ENCODE measurements around the gene WDFY4.

Gene WDFY4

DNA sequence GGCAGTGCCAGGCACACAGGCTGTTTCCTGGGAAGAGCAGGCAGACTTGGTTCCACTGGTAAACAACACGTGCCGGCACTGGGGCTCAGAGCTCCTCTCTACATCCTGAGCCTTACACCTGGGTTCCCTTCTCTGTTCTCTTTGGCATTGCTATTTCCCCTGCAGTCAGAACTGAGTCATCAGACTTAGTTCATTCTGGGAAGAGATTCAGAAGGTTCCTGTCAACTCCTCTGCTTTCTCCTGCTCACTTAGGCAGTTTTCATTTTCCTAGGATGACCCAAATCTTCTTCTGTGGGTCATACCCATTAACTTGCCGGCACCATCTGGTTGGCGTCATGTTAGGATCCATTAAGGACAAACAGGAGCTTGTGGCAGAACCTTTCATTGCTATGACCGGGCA lies 288.4 kb downstream of the WDFY4 start:
- no peaks in the 10 kb centered on the region for H3K9me3 ChIP-seq (ENCODE audit: insufficient read depth, low read depth, low read length)
- no peaks in the 10 kb centered on the region for H3K27me3 ChIP-seq (ENCODE audit: insufficient read depth, low read length, poor library complexity, severe bottlenecking)
- H3K9ac ChIP-seq (ENCODE audit: low read depth, low read length, poor library complexity, severe bottlenecking), result no peak overlapping the region
- peaks cover 4% of the 10 kb centered on the region for H3K4me1 ChIP-seq (ENCODE audit: insufficient read depth, low read length, poor library complexity, severe bottlenecking)
- no peak overlapping the region for H3K4me3 ChIP-seq (ENCODE audit: low read length, poor library complexity, severe bottlenecking)
- no peaks in the 10 kb centered on the region for H3K36me3 ChIP-seq (ENCODE audit: insufficient read depth, low read length)
- H3F3A ChIP-seq (ENCODE audit: low read depth), result no peaks in the 10 kb centered on the region
- no peak overlapping the region for H3K4me2 ChIP-seq (ENCODE audit: low read depth, low read length, poor library complexity, severe bottlenecking)
- no peak overlapping the region for H2AFZ ChIP-seq (ENCODE audit: low read length)
- TF ChIP-seq, protein P1, sequence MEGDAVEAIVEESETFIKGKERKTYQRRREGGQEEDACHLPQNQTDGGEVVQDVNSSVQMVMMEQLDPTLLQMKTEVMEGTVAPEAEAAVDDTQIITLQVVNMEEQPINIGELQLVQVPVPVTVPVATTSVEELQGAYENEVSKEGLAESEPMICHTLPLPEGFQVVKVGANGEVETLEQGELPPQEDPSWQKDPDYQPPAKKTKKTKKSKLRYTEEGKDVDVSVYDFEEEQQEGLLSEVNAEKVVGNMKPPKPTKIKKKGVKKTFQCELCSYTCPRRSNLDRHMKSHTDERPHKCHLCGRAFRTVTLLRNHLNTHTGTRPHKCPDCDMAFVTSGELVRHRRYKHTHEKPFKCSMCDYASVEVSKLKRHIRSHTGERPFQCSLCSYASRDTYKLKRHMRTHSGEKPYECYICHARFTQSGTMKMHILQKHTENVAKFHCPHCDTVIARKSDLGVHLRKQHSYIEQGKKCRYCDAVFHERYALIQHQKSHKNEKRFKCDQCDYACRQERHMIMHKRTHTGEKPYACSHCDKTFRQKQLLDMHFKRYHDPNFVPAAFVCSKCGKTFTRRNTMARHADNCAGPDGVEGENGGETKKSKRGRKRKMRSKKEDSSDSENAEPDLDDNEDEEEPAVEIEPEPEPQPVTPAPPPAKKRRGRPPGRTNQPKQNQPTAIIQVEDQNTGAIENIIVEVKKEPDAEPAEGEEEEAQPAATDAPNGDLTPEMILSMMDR (conservative IDR thresholded peaks at IDR 0.05; ENCODE audit: low read length), result no peak
- TF ChIP-seq EZH2phosphoT487 (IDR thresholded peaks at IDR 0.05; ENCODE audit: borderline replicate concordance), result no peak
- H3K79me2 ChIP-seq (ENCODE audit: insufficient read depth, low read length), result no peaks in the 10 kb centered on the region
- H3K9me2 ChIP-seq (replicated peaks; ENCODE audit: low read depth, low read length), result no peaks in the 10 kb centered on the region
- no peaks in the 10 kb centered on the region for H4K20me1 ChIP-seq (ENCODE audit: insufficient read depth, low read length, poor library complexity, severe bottlenecking)

DNA sequence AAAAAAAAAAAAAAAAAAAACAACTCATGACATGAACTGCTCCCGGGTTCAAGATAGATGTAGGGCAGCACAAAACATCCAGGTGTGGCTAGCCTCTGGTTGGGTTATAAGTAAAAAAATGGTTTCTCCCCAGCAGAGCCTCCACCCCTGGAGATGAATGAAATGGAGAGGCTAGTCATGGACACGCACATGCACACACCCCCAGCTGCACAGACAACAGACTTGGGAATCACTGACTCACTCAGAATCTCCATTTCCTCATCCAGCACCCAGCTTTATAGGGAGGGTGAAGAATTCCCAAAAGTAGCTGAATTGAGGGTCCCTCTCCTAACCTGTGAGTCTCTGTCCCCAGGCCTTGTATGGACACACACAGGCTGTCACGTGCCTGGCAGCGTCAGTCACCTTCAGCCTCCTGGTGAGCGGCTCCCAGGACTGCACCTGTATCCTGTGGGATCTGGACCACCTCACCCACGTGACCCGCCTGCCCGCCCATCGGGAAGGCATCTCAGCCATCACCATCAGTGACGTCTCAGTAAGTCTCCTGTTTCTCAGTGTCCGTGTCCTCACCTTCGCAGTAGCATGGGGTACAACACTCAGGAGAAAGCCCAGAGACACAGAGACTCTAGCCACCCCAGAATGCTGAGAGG lies 290.0 kb downstream of the WDFY4 start:
- Histone ChIP-seq H3K36me3 (ENCODE audit: insufficient read depth, low read length) (no peaks in the 10 kb centered on the region), H3K4me1 (ENCODE audit: insufficient read depth, low read length, poor library complexity, severe bottlenecking) (peaks cover 4% of the 10 kb centered on the region), H2AFZ (ENCODE audit: low read length) (no peak overlapping the region), H3K27me3 (ENCODE audit: insufficient read depth, low read length, poor library complexity, severe bottlenecking) (no peaks in the 10 kb centered on the region), H4K20me1 (ENCODE audit: insufficient read depth, low read length, poor library complexity, severe bottlenecking) (no peaks in the 10 kb centered on the region), H3K9ac (ENCODE audit: low read depth, low read length, poor library complexity, severe bottlenecking) (no peak overlapping the region), H3K9me2 (replicated peaks; ENCODE audit: low read depth, low read length) (no peaks in the 10 kb centered on the region), H3F3A (ENCODE audit: low read depth) (no peaks in the 10 kb centered on the region), H3K9me3 (ENCODE audit: insufficient read depth, low read depth, low read length) (no peaks in the 10 kb centered on the region), H3K4me2 (ENCODE audit: low read depth, low read length, poor library complexity, severe bottlenecking) (no peak overlapping the region), H3K79me2 (ENCODE audit: insufficient read depth, low read length) (no peaks in the 10 kb centered on the region), H3K4me3 (ENCODE audit: low read length, poor library complexity, severe bottlenecking) (no peak overlapping the region)
- TF ChIP-seq, protein P1 (conservative IDR thresholded peaks at IDR 0.05; ENCODE audit: low read length), result no peak
- TF ChIP-seq EZH2phosphoT487 (IDR thresholded peaks at IDR 0.05; ENCODE audit: borderline replicate concordance), result no peak

DNA sequence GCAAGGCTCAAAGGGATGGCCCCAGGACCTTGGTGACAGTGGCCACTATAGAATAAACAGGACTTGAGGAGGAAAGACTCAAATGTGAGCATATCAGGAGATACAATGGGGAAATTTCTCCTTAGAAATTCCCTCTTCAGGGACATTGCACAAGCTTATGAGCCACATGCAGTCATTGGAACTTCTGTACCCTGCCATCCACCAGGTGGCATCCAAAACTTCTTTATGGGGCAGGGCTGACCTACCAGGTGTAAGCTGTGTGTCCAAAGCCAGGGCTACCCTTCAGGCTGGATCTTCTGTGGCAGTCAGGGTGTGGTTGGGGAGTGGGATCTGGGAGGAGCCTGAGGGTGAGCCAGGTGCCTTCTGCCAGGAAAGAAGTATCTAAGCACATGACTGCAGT lies 291.5 kb downstream of the WDFY4 start:
- Histone ChIP-seq H3K4me3 (ENCODE audit: low read length, poor library complexity, severe bottlenecking) (no peak overlapping the region), H3F3A (ENCODE audit: low read depth) (no peaks in the 10 kb centered on the region), H2AFZ (ENCODE audit: low read length) (no peak overlapping the region), H3K4me2 (ENCODE audit: low read depth, low read length, poor library complexity, severe bottlenecking) (no peak overlapping the region), H3K9me3 (ENCODE audit: insufficient read depth, low read depth, low read length) (no peaks in the 10 kb centered on the region), H4K20me1 (ENCODE audit: insufficient read depth, low read length, poor library complexity, severe bottlenecking) (no peaks in the 10 kb centered on the region), H3K4me1 (ENCODE audit: insufficient read depth, low read length, poor library complexity, severe bottlenecking) (no peaks in the 10 kb centered on the region), H3K79me2 (ENCODE audit: insufficient read depth, low read length) (no peaks in the 10 kb centered on the region), H3K36me3 (ENCODE audit: insufficient read depth, low read length) (no peaks in the 10 kb centered on the region), H3K9ac (ENCODE audit: low read depth, low read length, poor library complexity, severe bottlenecking) (no peak overlapping the region), H3K9me2 (replicated peaks; ENCODE audit: low read depth, low read length) (no peaks in the 10 kb centered on the region), H3K27me3 (ENCODE audit: insufficient read depth, low read length, poor library complexity, severe bottlenecking) (no peaks in the 10 kb centered on the region)
- no peak for TF ChIP-seq EZH2phosphoT487 (IDR thresholded peaks at IDR 0.05; ENCODE audit: borderline replicate concordance)
- TF ChIP-seq, protein P1 (conservative IDR thresholded peaks at IDR 0.05; ENCODE audit: low read length), result peak; percentile 61
